ENCODE measurements around the gene TMEM35A.
"Not testable (repeated sequence)": the region's sequence is repeated elsewhere in the genome, so short reads cannot be mapped to it uniquely, and the experiment has no call there.

TMEM35A gene, protein sequence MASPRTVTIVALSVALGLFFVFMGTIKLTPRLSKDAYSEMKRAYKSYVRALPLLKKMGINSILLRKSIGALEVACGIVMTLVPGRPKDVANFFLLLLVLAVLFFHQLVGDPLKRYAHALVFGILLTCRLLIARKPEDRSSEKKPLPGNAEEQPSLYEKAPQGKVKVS

DNA sequence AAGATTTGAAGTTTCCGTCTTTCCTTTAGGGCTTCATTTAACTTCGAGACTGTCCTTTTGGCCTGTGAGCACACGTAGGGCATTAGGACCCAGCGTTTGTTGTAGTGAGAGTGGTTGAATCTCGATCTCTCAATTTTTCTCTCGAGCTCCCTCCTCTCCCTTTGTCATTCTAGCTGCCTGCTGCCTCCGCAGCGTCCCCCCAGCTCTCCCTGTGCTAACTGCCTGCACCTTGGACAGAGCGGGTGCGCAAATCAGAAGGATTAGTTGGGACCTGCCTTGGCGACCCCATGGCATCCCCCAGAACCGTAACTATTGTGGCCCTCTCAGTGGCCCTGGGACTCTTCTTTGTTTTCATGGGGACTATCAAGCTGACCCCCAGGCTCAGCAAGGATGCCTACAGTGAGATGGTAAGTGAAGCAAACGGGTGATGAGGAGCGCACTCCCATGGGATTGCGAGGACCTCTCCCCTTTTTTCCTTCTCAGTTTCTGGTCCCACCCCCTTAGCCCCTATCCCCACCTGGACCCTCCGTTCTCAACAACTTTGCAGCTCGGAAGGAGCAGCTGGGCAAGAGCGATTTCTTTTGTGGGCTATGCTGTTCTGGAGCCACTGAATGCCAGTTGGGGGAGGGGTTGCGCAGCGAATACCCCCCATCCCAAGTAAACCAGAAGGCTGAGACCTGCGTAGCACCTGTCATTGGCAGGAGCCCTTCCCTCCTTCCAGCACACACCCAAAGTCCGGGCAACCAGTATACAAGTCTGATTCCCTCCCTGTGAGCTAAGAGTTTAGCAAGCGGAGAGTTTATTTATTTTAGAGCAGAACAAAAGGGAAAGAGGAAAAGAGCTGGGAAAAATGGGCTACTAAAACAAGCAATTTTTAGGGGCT, at the start of gene TMEM35A:
TMEM35A (plus strand) TSS at position 164 of the 883 bp plus-strand sequence; CDS start at position 288, 124 bp downstream.
- no peak for DNase-seq

DNA sequence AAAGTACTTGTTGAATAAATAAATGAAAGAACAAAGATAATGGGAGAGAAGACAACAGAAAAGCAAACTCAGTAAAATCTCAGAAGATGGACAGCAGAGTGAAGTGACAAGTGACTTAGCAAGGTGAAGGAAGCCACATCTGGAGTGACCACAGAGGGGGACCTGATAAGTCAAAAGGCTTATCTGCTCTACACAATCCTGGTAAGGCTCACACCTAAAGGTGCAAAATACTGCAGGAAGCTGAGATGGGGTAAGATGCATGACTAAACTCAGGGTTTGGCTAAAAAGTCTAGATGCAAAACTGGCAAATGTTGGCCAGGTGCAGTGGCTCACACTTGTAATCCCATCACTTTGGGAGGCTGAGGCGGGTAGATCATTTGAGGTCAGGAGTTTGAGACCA, 49.0 kb upstream of the TMEM35A start:
- no peak for DNase-seq

DNA sequence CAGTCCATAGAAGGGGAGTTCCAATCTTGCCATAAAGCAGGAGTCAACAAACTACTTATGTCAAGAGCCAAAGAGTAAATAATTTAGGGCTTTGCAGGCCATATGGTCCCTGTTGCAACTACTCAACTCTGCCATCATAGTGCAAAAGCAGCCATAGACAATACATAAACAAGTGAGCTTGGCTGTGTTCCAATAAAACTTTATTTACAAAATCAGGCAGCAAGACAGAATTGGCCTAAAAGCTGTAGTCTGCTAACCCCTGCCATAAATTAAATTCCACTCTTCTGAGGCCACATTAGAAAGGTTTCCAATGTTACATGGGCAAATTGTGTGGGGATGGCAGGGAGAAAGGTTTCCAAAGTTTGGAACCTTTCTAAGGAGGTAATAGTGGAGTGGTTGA, 41.4 kb upstream of the TMEM35A start:
- DNase-seq, result no peak

DNA sequence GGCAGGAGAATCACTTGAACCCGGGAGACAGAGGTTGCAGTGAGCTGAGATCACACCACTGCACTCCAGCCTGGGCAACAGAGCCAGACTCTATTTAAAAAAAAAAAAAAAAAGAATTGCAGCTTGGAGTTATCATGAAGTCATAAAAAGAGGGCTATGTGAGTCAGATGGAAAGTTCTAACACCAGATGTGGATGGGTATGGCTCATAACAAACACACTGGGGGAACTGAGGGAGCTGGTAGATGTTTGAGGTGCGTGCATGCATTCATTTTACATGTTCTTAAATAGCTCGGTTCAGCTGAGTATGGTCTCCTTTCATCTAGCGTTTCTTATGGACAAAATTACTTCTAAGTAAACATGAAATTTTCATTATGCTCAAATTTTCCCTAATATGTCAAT, 38.5 kb upstream of the TMEM35A start:
- DNase-seq, result no peak

DNA sequence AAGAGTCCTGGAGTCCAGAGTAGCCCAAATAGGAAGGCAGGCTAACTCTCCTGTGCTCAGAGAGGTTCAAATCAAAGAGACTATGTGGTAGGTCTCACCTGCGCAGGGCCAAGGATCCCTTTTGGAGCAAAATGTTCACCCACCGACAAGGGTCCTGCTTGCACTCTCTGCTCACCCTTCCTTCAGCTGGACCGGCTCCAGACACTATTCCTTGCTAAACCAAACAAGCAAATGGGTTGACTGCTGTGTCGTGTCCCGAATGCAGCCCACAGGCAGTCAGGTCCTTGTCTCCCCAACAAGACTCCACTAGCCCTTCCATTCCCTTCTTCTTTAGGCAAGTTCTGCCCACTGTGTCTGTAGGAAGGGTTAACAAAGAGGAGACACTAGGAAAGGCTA, 27.5 kb upstream of the TMEM35A start:
- no peak for DNase-seq

DNA sequence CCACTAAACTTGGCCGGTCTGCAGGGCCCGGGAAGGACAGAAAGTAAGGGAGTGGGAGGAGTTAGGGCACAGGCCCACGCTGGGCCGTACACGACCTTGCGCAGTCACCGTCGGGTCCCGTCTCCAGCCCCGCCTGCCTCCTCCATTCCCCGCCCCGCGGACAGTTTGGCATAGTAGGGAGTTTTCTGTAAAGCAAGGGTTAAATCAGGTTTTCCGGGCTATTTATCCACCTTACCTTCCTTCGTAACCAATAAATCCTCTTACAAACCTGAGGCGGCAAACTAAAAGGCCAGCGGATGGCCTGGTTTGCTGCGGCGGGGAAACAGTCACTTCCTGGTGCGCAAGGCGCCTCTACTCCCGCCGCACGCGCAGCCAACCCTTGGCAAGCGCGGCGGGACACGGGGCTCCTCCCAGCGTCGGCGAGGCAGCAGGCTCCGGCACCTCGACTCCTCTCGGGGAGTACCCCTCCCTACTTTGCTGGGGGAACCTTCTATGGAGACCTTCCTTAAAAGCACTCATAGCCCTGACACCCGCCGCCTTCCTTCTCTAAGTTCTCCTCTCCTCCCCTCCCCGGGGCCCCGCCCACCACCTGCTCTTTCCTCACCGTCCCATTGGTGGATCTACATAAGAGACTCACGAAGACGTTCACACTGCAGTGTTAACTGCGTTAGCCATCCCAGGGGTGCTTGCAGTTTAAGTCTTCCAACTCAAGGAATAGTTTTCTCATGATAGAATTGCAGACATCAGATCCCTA, 27.0 kb upstream of the TMEM35A start, which contains the start of gene TRMT2B:
TRMT2B (minus strand) TSS at position 563 of the 754 bp plus-strand sequence. CDS start 9,822 bp downstream, outside the sequence.
- DNase-seq, result no peak

DNA sequence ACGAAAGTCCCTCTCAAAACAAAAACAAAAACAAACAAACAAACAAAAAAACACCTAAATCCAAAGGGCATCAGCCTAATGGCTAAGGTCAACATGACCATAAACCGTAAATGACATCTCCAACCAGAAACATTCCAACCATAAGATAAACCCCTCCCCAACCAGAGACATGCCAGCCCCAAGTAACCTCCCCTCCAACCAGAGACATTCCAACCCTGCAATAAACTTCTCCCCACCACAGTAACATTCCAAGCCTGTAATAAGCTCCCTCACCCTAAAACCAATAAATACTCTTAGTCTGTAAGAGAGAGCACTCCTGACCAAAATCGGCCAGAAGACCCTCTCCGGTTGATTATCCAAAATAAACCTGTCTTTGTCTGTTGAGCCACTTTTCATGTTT, 22.1 kb upstream of the TMEM35A start:
- DNase-seq, result not testable (repeated sequence)

DNA sequence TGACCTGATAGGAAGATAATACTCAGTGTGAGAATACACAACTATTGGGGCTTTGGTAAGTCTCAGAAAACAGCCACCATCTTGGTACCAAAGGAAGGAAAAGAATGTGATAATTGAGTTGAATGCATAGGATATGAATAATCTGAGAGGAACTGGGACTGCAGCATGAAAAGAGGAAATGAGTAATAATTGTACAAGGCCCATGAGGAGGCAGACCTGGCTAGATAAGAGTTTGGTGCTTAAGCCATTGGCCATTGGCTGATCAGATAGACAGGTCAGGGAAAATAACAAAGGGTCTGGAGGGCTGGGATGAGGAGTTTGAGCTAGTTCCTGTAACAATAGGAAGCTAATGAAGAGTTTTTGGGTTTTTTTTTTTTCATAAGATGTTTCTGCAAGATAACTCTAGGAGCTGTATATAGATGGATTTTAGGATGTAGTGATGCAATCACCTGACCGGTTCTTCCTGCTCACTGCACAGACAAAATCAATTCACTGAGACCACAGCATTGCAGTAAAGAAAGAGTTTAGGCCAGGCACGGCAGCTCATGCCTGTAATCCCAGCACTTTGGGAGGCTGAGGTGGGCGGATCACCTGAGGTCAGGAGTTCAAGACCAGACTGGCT, 21.5 kb upstream of the TMEM35A start:
- DNase-seq, result no peak

DNA sequence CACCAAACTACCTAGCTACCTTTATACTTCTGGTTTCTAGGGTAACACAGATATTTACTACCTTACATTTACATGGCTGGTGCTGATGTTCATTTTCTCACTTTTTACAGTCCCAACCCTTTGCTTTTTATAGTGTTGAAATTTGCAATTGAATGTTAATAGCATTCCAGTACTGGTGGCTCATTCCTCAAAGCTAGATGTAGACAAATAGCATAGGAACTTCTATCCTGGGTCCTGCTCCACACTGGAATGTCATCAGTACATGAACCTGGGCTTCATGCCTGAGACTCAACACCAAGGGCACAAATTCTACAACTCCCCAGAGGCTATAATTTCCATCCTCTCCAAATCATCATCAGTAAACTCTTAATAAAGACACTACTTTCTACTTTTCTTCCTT, 16.5 kb upstream of the TMEM35A start:
- no peak for DNase-seq

DNA sequence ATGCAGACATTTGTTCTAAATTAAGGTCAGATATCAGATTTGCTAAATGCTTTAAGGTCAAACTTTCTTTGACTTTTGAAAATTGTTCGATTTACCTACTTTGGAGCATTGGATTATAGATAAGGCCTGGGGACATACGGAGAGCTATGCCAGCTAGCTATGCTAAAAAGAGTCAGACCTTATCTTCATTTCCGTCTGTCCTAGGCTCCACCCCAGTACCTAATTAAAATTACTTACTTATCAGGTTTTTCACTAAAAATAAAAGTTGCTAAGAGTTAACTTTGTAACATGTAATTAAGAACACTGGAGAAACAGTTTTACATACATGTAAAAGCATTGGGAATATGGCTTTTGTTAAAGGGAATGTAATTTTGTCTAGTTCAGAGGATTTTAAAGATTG, 7.1 kb upstream of the TMEM35A start:
- no peak for DNase-seq

DNA sequence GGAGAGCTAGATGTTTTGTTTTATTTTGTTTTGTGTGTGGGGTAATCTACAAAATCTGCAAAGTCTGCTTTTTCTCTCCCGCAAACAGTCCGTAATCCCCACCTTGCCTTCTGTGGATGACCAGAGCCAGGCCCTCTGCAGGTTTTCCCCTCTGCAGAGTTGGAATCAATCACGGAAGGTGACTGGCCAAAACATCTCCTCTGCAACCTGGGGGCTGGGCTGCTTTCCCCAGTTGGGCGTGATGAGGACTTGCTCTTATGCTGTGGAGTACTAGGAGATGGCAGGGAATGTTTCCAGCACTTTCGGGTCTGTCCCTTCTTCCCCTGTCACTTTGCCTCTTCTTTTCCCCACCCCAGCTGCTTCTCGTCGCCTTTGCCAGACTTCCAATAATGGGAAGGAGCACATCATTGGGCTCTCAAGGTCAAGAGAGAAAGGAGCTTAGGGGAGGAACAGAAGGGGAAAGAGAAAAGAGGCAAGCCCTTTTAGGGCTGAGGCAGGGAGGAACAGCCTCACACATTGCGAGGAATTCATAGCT, 1.1 kb downstream of the TMEM35A start:
- no peak for DNase-seq

DNA sequence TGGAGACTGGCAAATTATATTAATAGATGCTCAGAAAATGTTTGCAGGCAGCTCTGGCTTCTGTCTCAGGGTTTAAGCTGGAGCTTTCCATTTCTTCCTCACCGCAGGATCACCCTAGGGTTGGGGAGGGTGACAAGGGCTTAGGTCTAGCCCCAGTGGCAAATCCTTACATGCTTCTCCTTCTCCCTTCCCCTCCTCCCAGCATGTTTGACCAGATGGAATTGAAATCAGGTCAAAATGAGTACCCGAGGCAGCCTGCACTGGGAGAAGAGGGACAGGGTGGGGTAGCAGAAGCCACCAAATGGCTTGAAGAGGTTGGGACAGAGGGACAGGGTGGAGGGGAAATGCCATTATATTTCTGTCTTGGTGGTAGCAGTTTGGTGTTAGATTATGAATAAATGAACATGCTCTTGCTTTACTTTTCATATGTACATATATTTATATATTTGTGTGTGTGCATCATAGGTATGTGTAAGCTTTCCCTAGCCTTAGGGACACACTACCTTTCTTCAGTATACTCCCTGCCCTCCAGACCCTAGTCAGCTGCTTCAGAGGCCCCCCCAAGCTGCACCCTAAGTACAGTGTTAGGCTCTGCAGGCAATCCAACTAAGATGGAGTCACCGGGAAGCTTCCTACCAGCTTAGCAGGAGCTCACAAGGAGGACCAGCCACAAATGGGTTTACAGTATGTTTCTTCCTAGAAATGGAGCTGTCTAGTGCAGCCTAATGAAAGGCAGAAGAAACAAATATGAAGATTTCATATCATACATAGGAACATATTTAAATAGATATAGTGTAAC, 1.8 kb downstream of the TMEM35A start:
- DNase-seq, result no peak

DNA sequence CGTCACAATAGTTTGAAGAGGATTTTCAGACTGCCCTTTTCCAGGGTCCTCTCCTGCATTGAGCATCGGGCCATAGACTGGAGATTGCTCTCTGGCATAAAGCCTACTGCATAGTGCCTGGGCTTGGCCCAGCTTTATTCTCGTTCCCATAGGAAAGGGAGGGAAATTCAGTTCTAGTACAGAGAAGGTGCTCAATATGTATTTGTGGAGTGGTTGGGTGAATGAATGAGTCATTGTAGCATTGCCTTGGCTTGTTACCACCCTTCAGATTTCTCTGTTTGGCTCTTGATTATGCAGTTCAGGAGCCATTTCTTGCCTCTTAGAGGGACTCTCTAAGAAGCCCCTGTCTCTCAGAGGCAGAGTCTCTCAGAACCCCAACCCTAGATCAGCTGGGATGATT, 2.6 kb downstream of the TMEM35A start:
- no peak for DNase-seq

DNA sequence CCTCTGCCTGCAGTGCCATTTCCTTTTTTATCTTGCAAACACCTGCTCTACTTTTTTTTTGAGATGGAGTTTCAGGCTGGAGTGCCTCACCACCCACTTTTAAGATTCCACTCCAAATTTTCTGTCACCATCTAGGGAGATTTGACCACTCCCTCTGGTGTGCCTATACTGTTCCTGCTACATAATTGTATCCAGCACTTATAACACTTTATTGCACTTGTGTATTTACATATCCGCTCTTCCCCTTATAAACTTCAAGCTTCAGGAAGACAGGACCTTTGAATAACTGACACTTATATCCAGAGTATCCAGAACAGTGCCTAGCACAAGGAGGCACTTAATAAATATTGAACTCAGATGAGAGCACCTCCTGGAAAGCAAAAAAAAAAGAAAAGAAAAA, 13.1 kb downstream of the TMEM35A start:
- no peak for DNase-seq

DNA sequence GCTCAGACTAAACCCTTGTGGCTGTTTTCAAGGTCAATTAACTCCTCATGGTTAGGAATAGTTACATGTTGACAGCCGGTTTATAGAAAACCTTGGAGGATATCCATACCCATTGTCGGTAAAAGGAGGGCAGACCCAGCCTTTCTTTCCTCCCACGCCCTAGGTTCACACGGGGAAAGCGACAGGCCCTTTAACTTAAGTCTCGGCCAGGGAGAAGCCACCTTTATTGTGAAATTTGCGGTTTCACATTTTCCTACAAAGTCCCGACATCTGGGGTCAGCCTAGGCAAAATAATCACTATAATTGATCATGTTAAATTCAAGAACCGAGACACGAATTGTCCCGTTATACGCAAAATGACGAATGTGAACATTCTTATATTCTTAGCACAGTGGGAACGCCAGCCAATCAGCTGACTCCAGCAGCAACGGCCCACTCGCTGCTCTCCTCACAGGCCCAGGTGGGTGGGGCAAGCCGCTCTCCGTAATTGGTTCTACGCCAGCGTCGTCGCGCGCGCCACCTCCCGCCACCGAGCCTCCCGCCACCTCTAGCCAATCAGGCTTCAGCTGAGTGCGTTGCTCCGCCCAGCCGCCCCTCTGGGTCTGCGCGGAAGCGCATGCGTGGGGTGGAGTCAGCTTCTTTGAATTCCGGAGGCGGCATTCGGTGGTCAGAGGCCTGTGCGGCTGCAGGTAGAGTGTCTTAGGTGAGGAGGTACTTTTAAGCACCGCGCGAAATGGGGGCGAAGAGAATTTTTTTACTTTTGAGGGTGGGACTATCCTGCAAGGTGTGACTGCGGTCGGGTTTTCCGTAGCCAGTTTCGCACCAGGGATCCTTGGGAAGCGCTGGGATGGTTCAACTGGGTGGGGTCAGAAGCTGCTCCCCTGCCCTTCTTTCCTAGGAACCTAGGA, 19.1 kb downstream of the TMEM35A start, which contains the start of gene CENPI:
CENPI (plus strand) TSS at position 659 of the 908 bp plus-strand sequence. CDS start 2,867 bp downstream, outside the sequence.
- DNase-seq, result peak; percentile 69

DNA sequence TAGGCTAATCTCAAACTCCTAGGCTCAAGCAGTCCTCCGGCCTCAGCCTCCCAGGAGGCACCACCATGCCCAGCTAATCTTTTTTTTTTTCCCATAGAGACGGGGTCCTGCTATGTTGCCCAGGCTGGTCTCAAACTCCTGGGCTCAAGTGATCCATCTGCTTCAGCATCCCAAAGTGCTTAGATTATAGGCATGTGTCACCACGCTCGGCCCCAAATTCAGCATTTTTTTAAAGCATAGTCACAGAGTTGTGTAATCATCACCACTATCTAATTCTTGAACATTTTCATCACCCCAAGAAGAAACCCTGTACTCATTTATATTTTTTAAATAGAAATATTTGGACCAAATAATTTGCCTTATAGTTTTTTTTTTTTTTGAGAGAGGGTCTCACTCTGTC, 29.6 kb downstream of the TMEM35A start:
- no peak for DNase-seq

DNA sequence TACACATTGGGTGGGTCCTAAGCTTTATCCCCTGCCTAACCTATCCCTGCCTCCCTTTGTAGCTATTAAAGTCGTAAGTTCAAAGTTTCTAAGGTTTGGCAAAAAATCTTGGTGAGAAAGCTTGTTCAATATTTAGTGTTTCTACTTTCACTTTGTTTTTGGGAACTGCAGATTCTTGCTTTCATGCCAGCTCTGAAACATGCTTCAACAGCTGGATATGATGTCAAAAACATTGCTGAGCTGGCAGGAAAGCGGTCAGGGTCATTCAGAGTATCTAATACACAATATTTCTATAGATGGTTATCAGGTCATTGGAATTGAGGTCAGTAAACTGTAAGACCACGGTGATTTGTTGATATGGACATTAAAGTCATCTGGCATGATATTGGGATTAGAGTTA, 39.0 kb downstream of the TMEM35A start:
- no peak for DNase-seq

DNA sequence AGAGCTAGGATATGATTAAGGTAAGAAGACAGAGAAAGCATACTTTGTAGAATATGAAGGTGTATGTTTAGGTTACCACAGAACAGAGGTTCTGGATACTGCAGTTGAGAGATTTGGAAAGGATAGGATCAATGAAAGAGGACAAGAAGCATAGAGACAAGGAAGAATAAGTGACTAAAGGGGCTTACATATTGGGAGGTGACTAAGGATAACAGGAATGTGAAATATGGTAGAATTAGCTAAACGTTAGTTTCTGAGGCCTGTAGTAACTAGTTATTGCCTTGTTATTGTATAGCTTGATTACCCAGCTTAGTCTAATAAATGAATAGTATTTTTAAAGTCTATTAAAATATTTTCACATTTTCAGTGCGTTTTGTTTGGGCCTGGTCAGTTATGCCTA, 57.6 kb downstream of the TMEM35A start:
- DNase-seq, result no peak
